SK-N-SH (cell line): Measurements from ENCODE around the gene ST6GALNAC1. TPM values are rescaled to one million over a fixed set of nuclear protein-coding genes. Genes with fewer than 3 reads are reported as not detected.

ENCODE experiments used
- CTCF ChIA-PET: fragments of 300-600, 350-600 bp; formaldehyde crosslinking; extraction: SDS; loops from one replicate; lab custom pipeline; 2021; lab: Yijun Ruan, JAX
- POLR2A ChIA-PET: fragments of 350-600 bp; sonication (Branson Sonifier 250); formaldehyde crosslinking; extraction: SDS; loops from one replicate; lab custom pipeline; 2020; ENCODE audit warnings: antibody characterized with exemption, inconsistent platforms; lab: Yijun Ruan, JAX
- DNase-seq: peaks from one replicate; pipeline ENCODE4 v3.0.0; 2012
- H2AFZ ChIP-seq: fragments of 200-600 bp; sonication (generic); 2 replicates; pipeline ENCODE4 v1.8.1; 2016; ENCODE audit warnings: antibody characterized with exemption, mild to moderate bottlenecking, low read depth
- H3F3A ChIP-seq: fragments of 200-600 bp; sonication (generic); replicated peaks from 2 replicates; pipeline ENCODE3; 2016; ENCODE audit warnings: antibody characterized with exemption, mild to moderate bottlenecking; ENCODE audit not compliant: insufficient read depth
- H3K27ac ChIP-seq, 2 experiments: fragments of 200-500 bp in 1 of 2; fragments of 200-600 bp in 1 of 2; sonication (Bioruptor generic) in 1 of 2; sonication (generic), shearing (Covaris generic) in 1 of 2; 2 replicates each; pipeline versions ENCODE4 v1.5.1 to v1.6.1; 2014 to 2016; ENCODE audit warnings: low read depth in 2 of 2, inconsistent platforms in 1 of 2, low read length in 1 of 2, mild to moderate bottlenecking in 1 of 2, mixed read lengths in 1 of 2
- H3K27me3 ChIP-seq: fragments of 200-600 bp; sonication (generic), shearing (Covaris generic); 2 replicates; pipeline ENCODE4 v1.6.1; 2016; ENCODE audit warnings: mixed run types; ENCODE audit not compliant: insufficient read depth
- H3K36me3 ChIP-seq, 2 experiments: fragments of 200-500 bp in 1 of 2; fragments of 200-600 bp in 1 of 2; sonication (Bioruptor generic) in 1 of 2; sonication (generic) in 1 of 2; replicated peaks in 1 of 2; 2 replicates each; pipeline versions ENCODE3 to v1.5.1; 2014 to 2016; ENCODE audit warnings: low read length in 1 of 2, mild to moderate bottlenecking in 1 of 2; ENCODE audit not compliant: insufficient read depth in 2 of 2, control insufficient read depth in 1 of 2
- H3K4me1 ChIP-seq, 2 experiments: fragments of 200-500 bp in 1 of 2; fragments of 200-600 bp in 1 of 2; sonication (Bioruptor generic) in 1 of 2; sonication (generic), shearing (Covaris generic) in 1 of 2; 2 replicates each; pipeline versions ENCODE4 v1.5.1 to v1.6.1; 2014 to 2016; ENCODE audit warnings: low read depth in 1 of 2, low read length in 1 of 2, mixed run types in 1 of 2; ENCODE audit not compliant: insufficient read depth in 2 of 2, control insufficient read depth in 1 of 2
- H3K4me2 ChIP-seq: fragments of 200-600 bp; sonication (generic), shearing (Covaris generic); 2 replicates; pipeline ENCODE4 v1.6.1; 2017; ENCODE audit warnings: mixed run types
- H3K4me3 ChIP-seq, 2 experiments: fragments of 200-500 bp in 1 of 2; fragments of 200-600 bp in 1 of 2; sonication (Bioruptor generic) in 1 of 2; sonication (generic), shearing (Covaris generic) in 1 of 2; 2 replicates each; pipeline versions ENCODE4 v1.5.1 to v1.8.1; 2014 to 2016; ENCODE audit warnings: low read depth in 2 of 2, inconsistent platforms in 1 of 2, low read length in 1 of 2, mild to moderate bottlenecking in 1 of 2, mixed read lengths in 1 of 2, moderate library complexity in 1 of 2
- H3K79me2 ChIP-seq: fragments of 200-600 bp; sonication (generic); 2 replicates; pipeline ENCODE4 v1.8.1; 2017; ENCODE audit warnings: mild to moderate bottlenecking; ENCODE audit not compliant: insufficient read depth
- H3K9ac ChIP-seq: fragments of 200-600 bp; sonication (generic); 2 replicates; pipeline ENCODE4 v1.6.1; 2017; ENCODE audit warnings: mixed run types
- H3K9me2 ChIP-seq: fragments of 200-600 bp; sonication (generic); 2 replicates; pipeline ENCODE4 v1.6.1; 2017; ENCODE audit warnings: mixed run types
- H3K9me3 ChIP-seq: fragments of 200-600 bp; sonication (generic); 2 replicates; pipeline ENCODE4 v1.6.1; 2017; ENCODE audit warnings: mixed run types, mild to moderate bottlenecking, moderate library complexity
- H4K20me1 ChIP-seq: fragments of 200-600 bp; sonication (generic); 2 replicates; pipeline ENCODE4 v1.6.1; 2017; ENCODE audit warnings: mild to moderate bottlenecking, mixed run types; ENCODE audit not compliant: insufficient read depth
- ELF1 ChIP-seq: IDR thresholded peaks from 2 replicates; pipeline ENCODE4 v1.4.0; 2012
- EP300 ChIP-seq, 2 experiments: IDR thresholded peaks; 2 replicates each; pipeline versions ENCODE4 v1.4.0 to v1.6.1; 2012; ENCODE audit warnings: borderline replicate concordance in 1 of 2, low read depth in 1 of 2, low read length in 1 of 2
- FOXJ3 ChIP-seq: sonication (generic); formaldehyde crosslinking; IDR thresholded peaks from 2 replicates; pipeline ENCODE4 v1.5.1; 2020; ENCODE audit warnings: mild to moderate bottlenecking, missing genetic modification reagents
- JUND ChIP-seq: IDR thresholded peaks from 2 replicates; pipeline ENCODE4 v1.4.0; 2012
- MAX ChIP-seq: IDR thresholded peaks from 2 replicates; pipeline ENCODE4 v1.4.0; 2012; ENCODE audit warnings: low read depth
- NFIC ChIP-seq: IDR thresholded peaks from 2 replicates; pipeline ENCODE4 v1.4.0; 2012; ENCODE audit warnings: borderline replicate concordance
- NRF1 ChIP-seq: IDR thresholded peaks from 2 replicates; pipeline ENCODE4 v1.6.1; 2012; ENCODE audit warnings: low read depth, mild to moderate bottlenecking, low read length
- PBX3 ChIP-seq: IDR thresholded peaks from 2 replicates; pipeline ENCODE4; 2012
- RAD21 ChIP-seq: IDR thresholded peaks from 2 replicates; pipeline ENCODE4 v1.6.1; 2012; ENCODE audit warnings: mild to moderate bottlenecking, low read length
- RCOR1 ChIP-seq: fragments of 150-350 bp; IDR thresholded peaks from 2 replicates; pipeline ENCODE4 v1.6.1; 2017; ENCODE audit warnings: antibody characterized with exemption, low read length
- RXRA ChIP-seq: IDR thresholded peaks from 2 replicates; pipeline ENCODE4 v1.4.0; 2012; ENCODE audit warnings: low read depth, mild to moderate bottlenecking, borderline replicate concordance
- SIN3A ChIP-seq: IDR thresholded peaks from 2 replicates; pipeline ENCODE4 v1.6.1; 2012; ENCODE audit warnings: low read depth, mild to moderate bottlenecking, low read length, moderate library complexity, borderline replicate concordance
- TCF12 ChIP-seq: IDR thresholded peaks from 2 replicates; pipeline ENCODE4 v1.4.0; 2012
- TEAD4 ChIP-seq: IDR thresholded peaks from 2 replicates; pipeline ENCODE4 v1.4.0; 2012; ENCODE audit warnings: mild to moderate bottlenecking, borderline replicate concordance; ENCODE audit not compliant: insufficient read depth
- USF1 ChIP-seq: IDR thresholded peaks from 2 replicates; pipeline ENCODE4 v1.4.0; 2012; ENCODE audit warnings: low read depth, borderline replicate concordance
- USF2 ChIP-seq: fragments of 150-350 bp; IDR thresholded peaks from 2 replicates; pipeline ENCODE4 v1.6.1; 2017; ENCODE audit warnings: antibody characterized with exemption, low read length, low read depth, borderline replicate concordance
- ZBTB33 ChIP-seq: IDR thresholded peaks from 2 replicates; pipeline ENCODE4 v1.4.0; 2012; ENCODE audit warnings: low read depth, borderline replicate concordance
- WGBS: methylation state at CpG from one replicate; pipeline ENCODE4 v1.1.6; 2017; ENCODE audit warnings: low lambda C conversion rate; 5-methylcytosine and 5-hydroxymethylcytosine counted together
- polyA plus RNA-seq, 3 experiments: library from polyadenylated mRNA; depleted of rRNA; stranded (reverse); fragments of >200 nt; gene quantifications; 2 replicates each; pipeline ENCODE4 v1.2.3, GENCODE V29; 2012

The ST6GALNAC1 gene
- polyA plus RNA-seq, 1 of the 3 experiments (the other 2 are of a cell fraction), result not detected

GRCh38 chr17:76577876-76578275 is 65.7 kb downstream of the ST6GALNAC1 start:
- WGBS, result 90% methylated on average over 7 of the region's 7 CpGs
- Histone ChIP-seq H2AFZ (no peak overlapping the region), H3K4me2 (no peak overlapping the region), H3K9me2 (no peaks in the 10 kb centered on the region), H3K27ac (no peak overlapping the region), H3K4me3 (no peak overlapping the region), H4K20me1 (no peaks in the 10 kb centered on the region), H3K4me1 (no peaks in the 10 kb centered on the region), H3K79me2 (no peaks in the 10 kb centered on the region), H3K27me3 (no peaks in the 10 kb centered on the region), H3K36me3 (no peaks in the 10 kb centered on the region), H3K9ac (no peak overlapping the region), H3F3A (no peaks in the 10 kb centered on the region), H3K9me3 (no peaks in the 10 kb centered on the region)
- TF ChIP-seq PBX3 (no peak), SIN3A (no peak), USF2 (no peak), USF1 (no peak), EP300 (IDR thresholded peaks at IDR 0.05; ENCODE audit: borderline replicate concordance in 1 of 2, low read depth in 1 of 2, low read length in 1 of 2) (no peak), ELF1 (no peak), TEAD4 (no peak), TCF12 (no peak), MAX (no peak), ZBTB33 (no peak), RXRA (no peak), RAD21 (no peak), JUND (no peak), NRF1 (no peak), RCOR1 (no peak), FOXJ3 (CRISPR knock-in tag) (no peak), NFIC (no peak)
- POLR2A ChIA-PET, result no interaction called here
- no peak for DNase-seq
- CTCF ChIA-PET, result interaction anchor here (1.0 to 8.5 kb wide), 9 partner anchors 8 to 138 kb away, joined by 3 to 45 read pairs (median 4); partner anchors contain the start of gene ST6GALNAC2
